NT2/D1 (cell line): ENCODE measurements around the gene TUBB3.

ENCODE experiments used
- DNase-seq: peaks from one replicate; pipeline ENCODE4 v3.0.0-alpha.2; 2011; ENCODE audit warnings: low read depth, low spot score
- H3K27me3 ChIP-seq: 2 replicates; pipeline ENCODE4 v1.6.0; 2011; ENCODE audit warnings: mild to moderate bottlenecking; ENCODE audit not compliant: insufficient read length, insufficient read depth
- H3K36me3 ChIP-seq: 2 replicates; pipeline ENCODE4 v1.6.1; 2011; ENCODE audit warnings: mild to moderate bottlenecking, low read length, mixed read lengths; ENCODE audit not compliant: insufficient read depth, insufficient read length
- H3K4me1 ChIP-seq: 2 replicates; pipeline ENCODE4 v1.5.1; 2011; ENCODE audit not compliant: insufficient read depth, insufficient read length
- H3K4me3 ChIP-seq: 2 replicates; pipeline ENCODE4 v1.5.1; 2011; ENCODE audit warnings: low read depth; ENCODE audit not compliant: insufficient read length
- H3K9ac ChIP-seq: 2 replicates; pipeline ENCODE4 v1.6.0; 2011; ENCODE audit warnings: low read depth; ENCODE audit not compliant: insufficient read length
- H3K9me3 ChIP-seq: 2 replicates; pipeline ENCODE4 v1.5.1; 2011; ENCODE audit warnings: mild to moderate bottlenecking, low read length; ENCODE audit not compliant: insufficient read depth
- SUZ12 ChIP-seq: IDR thresholded peaks from 2 replicates; pipeline ENCODE4 v1.6.1; 2011; ENCODE audit not compliant: insufficient read length, insufficient read depth; ENCODE audit errors: extremely low read depth
- YY1 ChIP-seq: IDR thresholded peaks from 2 replicates; pipeline ENCODE4 v1.6.1; 2011; ENCODE audit not compliant: insufficient read length, insufficient read depth
- ZNF274 ChIP-seq: IDR thresholded peaks from 2 replicates; pipeline ENCODE4 v1.6.1; 2011; ENCODE audit warnings: mild to moderate bottlenecking, low read depth, low read length

TUBB3 gene

GRCh38 chr16:89938175-89938885 lies 15.2 kb downstream of the TUBB3 start:
- TF ChIP-seq SUZ12 (no peak), ZNF274 (no peak), YY1 (no peak)
- H3K36me3 ChIP-seq = peaks cover 35% of the 10 kb centered on the region
- no peak for DNase-seq
- H3K9ac ChIP-seq = no peak overlapping the region
- no peaks in the 10 kb centered on the region for H3K27me3 ChIP-seq
- no peaks in the 10 kb centered on the region for H3K9me3 ChIP-seq
- no peak overlapping the region for H3K4me3 ChIP-seq
- H3K4me1 ChIP-seq = peaks cover 2% of the 10 kb centered on the region

DNA sequence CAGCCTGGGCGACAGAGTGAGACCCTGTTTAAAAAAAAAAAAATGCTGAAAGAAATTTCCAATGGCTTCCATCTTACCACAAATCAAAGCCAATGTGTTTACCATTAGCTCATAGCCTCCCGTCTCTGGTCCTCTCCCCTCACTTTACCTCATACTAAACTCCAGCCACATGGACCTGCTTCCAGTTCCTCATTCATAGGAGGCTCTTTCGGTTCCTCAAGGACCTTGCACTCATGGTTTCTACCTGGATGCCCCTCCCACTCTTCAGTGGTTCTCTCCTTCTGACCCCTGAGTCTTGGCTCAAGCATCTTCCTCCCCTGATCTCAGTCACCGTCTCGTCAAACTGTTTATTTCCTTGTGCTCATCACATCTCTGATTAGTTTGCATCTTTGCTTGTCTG lies 21.6 kb downstream of the TUBB3 start:
- DNase-seq = no peak
- Histone ChIP-seq H3K9ac (no peak overlapping the region), H3K4me3 (no peak overlapping the region), H3K9me3 (no peaks in the 10 kb centered on the region), H3K4me1 (peaks cover 9% of the 10 kb centered on the region), H3K36me3 (no peaks in the 10 kb centered on the region), H3K27me3 (peaks cover 30% of the 10 kb centered on the region)
- TF ChIP-seq YY1 = no peak
- TF ChIP-seq SUZ12 = no peak
- no peak for TF ChIP-seq ZNF274

DNA sequence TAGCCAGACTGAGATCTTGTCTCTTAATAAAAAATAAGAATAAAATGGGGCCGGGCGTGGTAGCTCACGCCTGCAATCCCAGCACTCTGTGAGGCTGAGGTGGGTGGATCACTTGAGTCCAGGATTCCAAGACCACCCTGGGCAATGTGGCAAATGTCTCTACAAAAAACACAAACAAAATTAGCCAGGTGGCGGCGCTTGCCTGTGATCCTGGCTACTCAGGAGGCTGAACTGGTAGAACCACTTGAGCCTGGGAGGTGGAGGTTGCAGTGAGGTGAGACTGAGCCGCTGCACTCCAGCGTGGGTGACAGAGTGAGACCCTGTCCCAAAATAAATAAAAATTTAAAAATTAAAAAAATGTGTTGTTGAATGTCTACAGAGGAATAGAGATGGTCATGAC lies 22.5 kb downstream of the TUBB3 start:
- Histone ChIP-seq H3K4me3 (no peak overlapping the region), H3K9me3 (no peaks in the 10 kb centered on the region), H3K4me1 (peaks cover 9% of the 10 kb centered on the region), H3K9ac (no peak overlapping the region), H3K36me3 (no peaks in the 10 kb centered on the region), H3K27me3 (peaks cover 33% of the 10 kb centered on the region)
- TF ChIP-seq ZNF274 (no peak), SUZ12 (no peak), YY1 (no peak)
- no peak for DNase-seq

DNA sequence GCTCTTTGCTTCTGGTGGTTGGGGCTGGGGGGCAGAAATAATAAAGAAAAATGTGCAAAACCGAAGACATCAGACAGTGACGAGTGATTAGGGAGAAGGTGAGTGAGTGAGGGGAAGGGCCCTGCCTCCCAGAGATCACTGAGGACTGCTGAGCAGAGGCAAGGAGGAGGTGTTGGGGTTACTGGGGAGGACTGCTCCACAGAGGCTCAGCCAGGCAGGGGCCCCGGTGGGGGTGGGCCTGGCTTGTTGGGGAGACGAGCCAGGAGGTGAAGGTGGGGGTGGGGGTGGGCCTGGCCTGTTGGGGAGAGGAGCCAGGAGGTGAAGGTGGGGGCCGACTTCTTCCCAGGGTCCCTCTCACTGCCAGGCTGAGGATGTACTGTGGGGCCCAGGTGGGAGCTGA lies 23.4 kb downstream of the TUBB3 start:
- Histone ChIP-seq H3K4me1 (peaks cover 9% of the 10 kb centered on the region), H3K9me3 (no peaks in the 10 kb centered on the region), H3K9ac (no peak overlapping the region), H3K4me3 (peak overlapping the region; percentile 2), H3K27me3 (peaks cover 33% of the 10 kb centered on the region), H3K36me3 (no peaks in the 10 kb centered on the region)
- no peak for TF ChIP-seq ZNF274
- no peak for TF ChIP-seq YY1
- no peak for DNase-seq

GRCh38 chr16:89949121-89949742 lies 26.1 kb downstream of the TUBB3 start:
- peaks cover 33% of the 10 kb centered on the region for H3K27me3 ChIP-seq
- TF ChIP-seq YY1 (no peak), SUZ12 (no peak), ZNF274 (no peak)
- peaks cover 11% of the 10 kb centered on the region for H3K36me3 ChIP-seq
- no peaks in the 10 kb centered on the region for H3K9me3 ChIP-seq
- H3K4me1 ChIP-seq = peaks cover 12% of the 10 kb centered on the region
- no peak for DNase-seq
- peak overlapping the region; percentile 71 for H3K4me3 ChIP-seq
- peak overlapping the region; percentile 85 for H3K9ac ChIP-seq

- H3K9me3 ChIP-seq = no peaks in the 10 kb centered on the region
- peaks cover 16% of the 10 kb centered on the region for H3K4me1 ChIP-seq
- H3K4me3 ChIP-seq = peak overlapping the region; percentile 71
- peaks cover 15% of the 10 kb centered on the region for H3K36me3 ChIP-seq
- peak overlapping the region; percentile 85 for H3K9ac ChIP-seq
- TF ChIP-seq ZNF274 (no peak), YY1 (no peak), SUZ12 (no peak)
- DNase-seq = no peak
- H3K27me3 ChIP-seq = peaks cover 33% of the 10 kb centered on the region
Measured at GRCh38 chr16:89949756-89950155, 26.6 kb downstream of the TUBB3 start.

GRCh38 chr16:89951509-89951908 lies 28.4 kb downstream of the TUBB3 start:
- Histone ChIP-seq H3K9me3 (no peaks in the 10 kb centered on the region), H3K9ac (no peak overlapping the region), H3K4me3 (no peak overlapping the region), H3K27me3 (peaks cover 27% of the 10 kb centered on the region), H3K4me1 (peaks cover 17% of the 10 kb centered on the region), H3K36me3 (peaks cover 24% of the 10 kb centered on the region)
- DNase-seq = no peak
- TF ChIP-seq YY1 (no peak), SUZ12 (no peak), ZNF274 (no peak)
